HepG2 (cell line): ENCODE results near the gene UBC. TPM values are rescaled to one million over a fixed set of nuclear protein-coding genes. Genes with fewer than 3 reads are reported as not detected.

ENCODE experiments used
- MTA1 ChIP-seq: sonication (generic); formaldehyde crosslinking; IDR thresholded peaks from 2 replicates; pipeline ENCODE4 v1.4.0; 2020; ENCODE audit warnings: missing genetic modification reagents, mild to moderate bottlenecking, borderline replicate concordance
- NFYB ChIP-seq: sonication (generic); formaldehyde crosslinking; IDR thresholded peaks from 2 replicates; pipeline ENCODE4 v1.4.0; 2020; ENCODE audit warnings: missing genetic modification reagents
- NR2F6 ChIP-seq, 2 experiments: IDR thresholded peaks; 2 replicates each; pipeline ENCODE4 v1.6.1; 2016; ENCODE audit warnings: antibody characterized with exemption in 1 of 2, mild to moderate bottlenecking in 1 of 2
- PRPF4 ChIP-seq: fragments of 200-400 bp; formaldehyde crosslinking; IDR thresholded peaks from 2 replicates; pipeline ENCODE4 v1.6.1; 2016; ENCODE audit warnings: low read length, low read depth; ENCODE audit not compliant: poor library complexity, severe bottlenecking
- RFX5 ChIP-seq: IDR thresholded peaks from 2 replicates; pipeline ENCODE4 v1.6.1; 2011; ENCODE audit warnings: low read depth, low read length, improper control_type of control experiment
- SAP130 ChIP-seq: IDR thresholded peaks from 2 replicates; pipeline ENCODE4 v1.6.1; 2016; ENCODE audit warnings: low read depth
- SRSF1 ChIP-seq: fragments of 200-400 bp; formaldehyde crosslinking; optimal IDR thresholded peaks from 2 replicates; pipeline ENCODE3; 2017; ENCODE audit warnings: mild to moderate bottlenecking, low read depth, low read length, moderate library complexity
- THAP11 ChIP-seq: IDR thresholded peaks from 2 replicates; pipeline ENCODE4 v1.6.1; 2016; ENCODE audit warnings: missing biosample characterization, missing genetic modification reagents
- ZBTB26 ChIP-seq: IDR thresholded peaks from 2 replicates; pipeline ENCODE4 v1.6.1; 2016; ENCODE audit warnings: missing compliant biosample characterization, missing genetic modification reagents, borderline replicate concordance
- ZNF274 ChIP-seq: sonication (generic); formaldehyde crosslinking; IDR thresholded peaks from 2 replicates; pipeline ENCODE4 v1.5.1; 2020; ENCODE audit warnings: mild to moderate bottlenecking, missing genetic modification reagents
- ZNF501 ChIP-seq: sonication (generic); formaldehyde crosslinking; IDR thresholded peaks from 2 replicates; pipeline ENCODE4 v1.5.1; 2020; ENCODE audit warnings: mild to moderate bottlenecking, moderate library complexity, missing genetic modification reagents
- ZNF510 ChIP-seq: sonication (generic); formaldehyde crosslinking; IDR thresholded peaks from 2 replicates; pipeline ENCODE4 v1.4.0; 2020; ENCODE audit warnings: low read depth, mild to moderate bottlenecking, missing genetic modification reagents
- ZSCAN25 ChIP-seq: sonication (generic); formaldehyde crosslinking; IDR thresholded peaks from 2 replicates; pipeline ENCODE4 v1.8.0; 2022; ENCODE audit warnings: mild to moderate bottlenecking, missing genetic modification reagents
- polyA plus RNA-seq, 8 experiments: library from polyadenylated mRNA; depleted of rRNA in 3 of 8; stranded (reverse) in 7 of 8; unstranded in 1 of 8; fragments of >200 nt; fragmentation: Illumina TruSeq in 4 of 8; extraction: Trizol in 4 of 8; gene quantifications; 2 replicates each; pipeline versions ENCODE4 v1.2.1 to v1.2.3, GENCODE V29; 2011 to 2016; ENCODE audit warnings: low read depth in 4 of 8, missing spikeins in 1 of 8, mixed read lengths in 1 of 8; ENCODE audit not compliant: insufficient read depth in 1 of 8
- total RNA-seq, 5 experiments: library from RNA; depleted of rRNA; stranded (reverse); fragments of >200 nt; fragmentation: Illumina TruSeq; extraction: Trizol; gene quantifications; 2 replicates each; pipeline ENCODE4 v1.2.3, GENCODE V29; 2016; ENCODE audit warnings: low read depth in 1 of 5
- TF ChIP-seq, protein P1 (sequence below): sonication (generic); formaldehyde crosslinking; IDR thresholded peaks from 2 replicates; pipeline ENCODE4 v1.5.1; 2020; ENCODE audit warnings: mild to moderate bottlenecking, missing genetic modification reagents
- TF ChIP-seq, protein P2 (sequence below): sonication (generic); formaldehyde crosslinking; IDR thresholded peaks from 2 replicates; pipeline ENCODE4 v1.5.0; 2020; ENCODE audit warnings: missing genetic modification reagents
- TF ChIP-seq, protein P3 (sequence below): sonication (generic); formaldehyde crosslinking; IDR thresholded peaks from 2 replicates; pipeline ENCODE4 v1.4.0; 2020; ENCODE audit warnings: missing genetic modification reagents, borderline replicate concordance

Gene UBC
- total and polyA plus RNA-seq, 2 of the 13 experiments (the other 11 are each of a cell fraction or from before 2014, with no cell fraction given): 805 to 1,432 TPM

DNA sequence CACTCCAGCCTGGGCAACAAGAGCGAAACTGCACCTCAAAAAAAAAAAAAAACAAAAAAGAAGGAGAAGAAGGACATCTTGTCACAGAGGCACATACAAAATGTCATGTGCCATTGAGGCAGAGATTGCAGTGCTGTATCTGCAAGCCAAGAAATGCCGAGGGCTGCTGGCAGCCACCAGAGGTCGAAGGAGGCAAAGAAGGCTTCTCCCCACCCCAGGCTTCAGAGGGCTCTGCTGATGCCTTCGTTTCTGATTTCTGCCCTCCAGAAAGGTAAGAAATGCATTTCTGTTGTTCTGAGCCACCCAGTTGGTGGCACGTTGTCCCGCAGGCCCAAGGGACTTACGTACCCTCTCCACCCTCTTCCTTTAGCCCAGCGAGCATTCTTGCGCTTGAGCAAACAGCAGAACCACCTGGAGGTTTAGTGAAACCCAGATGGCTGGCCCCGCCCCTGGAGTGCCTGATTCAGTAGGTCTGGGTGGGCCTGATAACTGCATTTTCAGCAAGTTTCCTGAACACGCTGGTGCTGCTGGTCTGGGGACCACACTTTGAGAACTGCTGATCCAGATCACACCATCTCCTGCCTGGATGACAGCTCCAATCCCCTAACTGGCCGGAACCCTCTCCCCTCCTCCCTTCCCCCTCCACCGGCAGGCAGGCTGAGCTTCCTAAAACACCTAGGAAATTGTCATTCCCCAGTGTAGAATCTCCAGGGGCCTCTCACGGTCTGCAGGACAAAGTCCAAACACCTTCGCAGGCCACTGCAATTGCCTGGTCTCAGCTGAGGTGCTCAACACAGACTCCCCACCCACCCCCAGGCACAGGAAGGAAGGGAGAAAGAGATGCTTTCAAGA lies 29.6 kb downstream of the UBC start (continued):
- TF ChIP-seq NFYB (CRISPR knock-in tag): no peak
- no peak for TF ChIP-seq ZNF510
- TF ChIP-seq PRPF4: no peak
- TF ChIP-seq ZNF274 (CRISPR knock-in tag): no peak
- no peak for TF ChIP-seq ZBTB26 (CRISPR knock-in tag)
- TF ChIP-seq ZSCAN25 (CRISPR knock-in tag): peak; percentile 85
- TF ChIP-seq THAP11 (CRISPR knock-in tag): 0 out of 2 replicates have a peak, but pooled peaks have one; percentile 24
- TF ChIP-seq SRSF1: peak; percentile 41
- TF ChIP-seq, protein P1, sequence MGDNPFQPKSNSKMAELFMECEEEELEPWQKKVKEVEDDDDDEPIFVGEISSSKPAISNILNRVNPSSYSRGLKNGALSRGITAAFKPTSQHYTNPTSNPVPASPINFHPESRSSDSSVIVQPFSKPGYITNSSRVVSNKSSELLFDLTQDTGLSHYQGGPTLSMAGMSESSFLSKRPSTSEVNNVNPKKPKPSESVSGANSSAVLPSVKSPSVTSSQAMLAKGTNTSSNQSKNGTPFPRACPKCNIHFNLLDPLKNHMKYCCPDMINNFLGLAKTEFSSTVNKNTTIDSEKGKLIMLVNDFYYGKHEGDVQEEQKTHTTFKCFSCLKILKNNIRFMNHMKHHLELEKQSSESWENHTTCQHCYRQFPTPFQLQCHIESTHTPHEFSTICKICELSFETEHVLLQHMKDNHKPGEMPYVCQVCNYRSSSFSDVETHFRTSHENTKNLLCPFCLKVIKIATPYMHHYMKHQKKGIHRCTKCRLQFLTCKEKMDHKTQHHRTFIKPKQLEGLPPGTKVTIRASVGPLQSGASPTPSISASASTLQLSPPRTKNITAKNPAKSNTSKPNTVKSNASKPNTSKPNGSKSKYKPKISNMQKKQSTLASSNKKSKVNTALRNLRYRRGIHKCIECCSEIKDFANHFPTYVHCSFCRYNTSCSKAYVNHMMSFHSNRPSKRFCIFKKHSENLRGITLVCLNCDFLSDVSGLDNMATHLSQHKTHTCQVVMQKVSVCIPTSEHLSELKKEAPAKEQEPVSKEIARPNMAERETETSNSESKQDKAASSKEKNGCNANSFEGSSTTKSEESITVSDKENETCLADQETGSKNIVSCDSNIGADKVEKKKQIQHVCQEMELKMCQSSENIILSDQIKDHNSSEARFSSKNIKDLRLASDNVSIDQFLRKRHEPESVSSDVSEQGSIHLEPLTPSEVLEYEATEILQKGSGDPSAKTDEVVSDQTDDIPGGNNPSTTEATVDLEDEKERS: peak; percentile 66; the same call in 1 of the 2 replicates
- 0 out of 2 replicates have a peak, but pooled peaks have one; percentile 17 for TF ChIP-seq NR2F6 (IDR thresholded peaks at IDR 0.05)
- peak; percentile 18; the same call in 1 of the 2 replicates for TF ChIP-seq NR2F6 (CRISPR knock-in tag; IDR thresholded peaks at IDR 0.05)
- TF ChIP-seq, protein P2, sequence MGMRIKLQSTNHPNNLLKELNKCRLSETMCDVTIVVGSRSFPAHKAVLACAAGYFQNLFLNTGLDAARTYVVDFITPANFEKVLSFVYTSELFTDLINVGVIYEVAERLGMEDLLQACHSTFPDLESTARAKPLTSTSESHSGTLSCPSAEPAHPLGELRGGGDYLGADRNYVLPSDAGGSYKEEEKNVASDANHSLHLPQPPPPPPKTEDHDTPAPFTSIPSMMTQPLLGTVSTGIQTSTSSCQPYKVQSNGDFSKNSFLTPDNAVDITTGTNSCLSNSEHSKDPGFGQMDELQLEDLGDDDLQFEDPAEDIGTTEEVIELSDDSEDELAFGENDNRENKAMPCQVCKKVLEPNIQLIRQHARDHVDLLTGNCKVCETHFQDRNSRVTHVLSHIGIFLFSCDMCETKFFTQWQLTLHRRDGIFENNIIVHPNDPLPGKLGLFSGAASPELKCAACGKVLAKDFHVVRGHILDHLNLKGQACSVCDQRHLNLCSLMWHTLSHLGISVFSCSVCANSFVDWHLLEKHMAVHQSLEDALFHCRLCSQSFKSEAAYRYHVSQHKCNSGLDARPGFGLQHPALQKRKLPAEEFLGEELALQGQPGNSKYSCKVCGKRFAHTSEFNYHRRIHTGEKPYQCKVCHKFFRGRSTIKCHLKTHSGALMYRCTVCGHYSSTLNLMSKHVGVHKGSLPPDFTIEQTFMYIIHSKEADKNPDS (CRISPR knock-in tag): no peak
- TF ChIP-seq ZNF501 (CRISPR knock-in tag): no peak
- TF ChIP-seq, protein P3, sequence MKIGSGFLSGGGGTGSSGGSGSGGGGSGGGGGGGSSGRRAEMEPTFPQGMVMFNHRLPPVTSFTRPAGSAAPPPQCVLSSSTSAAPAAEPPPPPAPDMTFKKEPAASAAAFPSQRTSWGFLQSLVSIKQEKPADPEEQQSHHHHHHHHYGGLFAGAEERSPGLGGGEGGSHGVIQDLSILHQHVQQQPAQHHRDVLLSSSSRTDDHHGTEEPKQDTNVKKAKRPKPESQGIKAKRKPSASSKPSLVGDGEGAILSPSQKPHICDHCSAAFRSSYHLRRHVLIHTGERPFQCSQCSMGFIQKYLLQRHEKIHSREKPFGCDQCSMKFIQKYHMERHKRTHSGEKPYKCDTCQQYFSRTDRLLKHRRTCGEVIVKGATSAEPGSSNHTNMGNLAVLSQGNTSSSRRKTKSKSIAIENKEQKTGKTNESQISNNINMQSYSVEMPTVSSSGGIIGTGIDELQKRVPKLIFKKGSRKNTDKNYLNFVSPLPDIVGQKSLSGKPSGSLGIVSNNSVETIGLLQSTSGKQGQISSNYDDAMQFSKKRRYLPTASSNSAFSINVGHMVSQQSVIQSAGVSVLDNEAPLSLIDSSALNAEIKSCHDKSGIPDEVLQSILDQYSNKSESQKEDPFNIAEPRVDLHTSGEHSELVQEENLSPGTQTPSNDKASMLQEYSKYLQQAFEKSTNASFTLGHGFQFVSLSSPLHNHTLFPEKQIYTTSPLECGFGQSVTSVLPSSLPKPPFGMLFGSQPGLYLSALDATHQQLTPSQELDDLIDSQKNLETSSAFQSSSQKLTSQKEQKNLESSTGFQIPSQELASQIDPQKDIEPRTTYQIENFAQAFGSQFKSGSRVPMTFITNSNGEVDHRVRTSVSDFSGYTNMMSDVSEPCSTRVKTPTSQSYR (CRISPR knock-in tag): peak; percentile 63
- TF ChIP-seq SAP130: peak; percentile 62
- no peak for TF ChIP-seq RFX5
- 0 out of 2 replicates have a peak, but pooled peaks have one; percentile 15 for TF ChIP-seq MTA1 (CRISPR knock-in tag)
